Measurements from ENCODE around the gene CFAP69. TPM values are rescaled to one million over a fixed set of nuclear protein-coding genes. Genes with fewer than 3 reads are reported as not detected.

CFAP69 gene
- total RNA-seq, 1 experiment from 2014 or later, result 4.1 TPM

DNA sequence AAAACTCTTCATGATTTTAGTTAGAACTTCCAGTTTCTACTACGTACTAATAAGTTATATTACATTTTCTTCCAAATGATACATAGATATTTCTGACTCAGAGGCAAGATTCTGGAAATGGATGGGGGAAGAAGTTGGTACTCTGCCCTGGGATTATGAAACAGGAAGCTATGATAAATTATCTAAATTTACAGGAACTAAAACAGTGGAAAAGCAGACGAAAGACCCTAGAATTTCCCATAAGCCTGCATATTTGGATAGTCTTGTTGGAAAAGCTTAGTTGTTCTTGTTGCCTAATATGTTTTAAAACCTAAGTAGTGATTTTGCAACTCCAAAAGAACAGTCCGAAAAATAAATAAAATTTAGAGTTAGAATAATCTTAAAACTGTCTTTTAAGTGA is 21.8 kb downstream of the CFAP69 start (continued):
- TF ChIP-seq CTCF (IDR thresholded peaks at IDR 0.05 in 2 of 3, conservative IDR thresholded peaks at IDR 0.05 in 1 of 3; ENCODE audit: borderline replicate concordance in 1 of 3, insufficient read depth in 1 of 3, low read depth in 2 of 3, low read length in 2 of 3) (no peak), TCF7L2 (IDR thresholded peaks at IDR 0.05; ENCODE audit: borderline replicate concordance, extremely low read depth, insufficient read depth, insufficient read length) (no peak), MAX (IDR thresholded peaks at IDR 0.05) (no peak), ZNF274 (IDR thresholded peaks at IDR 0.05; ENCODE audit: low read depth, low read length) (no peak), ZFX (IDR thresholded peaks at IDR 0.05) (no peak), CEBPB (IDR thresholded peaks at IDR 0.05; ENCODE audit: low read depth) (no peak), EZH2 (IDR thresholded peaks at IDR 0.05) (no peak), EZH2phosphoT487 (IDR thresholded peaks at IDR 0.05; ENCODE audit: borderline replicate concordance) (no peak), SP1 (IDR thresholded peaks at IDR 0.05; ENCODE audit: low read depth) (no peak), SRF (IDR thresholded peaks at IDR 0.05; ENCODE audit: low read depth) (no peak), POLR2A (IDR thresholded peaks at IDR 0.05; ENCODE audit: borderline replicate concordance, extremely low read depth, insufficient read depth, insufficient read length) (no peak)

GRCh38 chr7:90267263-90267858 is 22.4 kb downstream of the CFAP69 start:
- Histone ChIP-seq H3K9ac (ENCODE audit: low read length) (no peak overlapping the region), H3K9me3 (ENCODE audit: control insufficient read depth in 1 of 2, insufficient read depth in 1 of 2, low read depth in 1 of 2, low read length in 2 of 2) (no peaks in the 10 kb centered on the region), H3K27ac (ENCODE audit: low read depth, low read length) (no peak overlapping the region), H3K27me3 (ENCODE audit: insufficient read depth, low read length) (no peaks in the 10 kb centered on the region), H3K36me3 (ENCODE audit: control insufficient read depth in 1 of 2, insufficient read depth in 2 of 2, low read length in 2 of 2) (no peaks in the 10 kb centered on the region), H3K79me2 (ENCODE audit: insufficient read depth, low read length) (no peaks in the 10 kb centered on the region), H3K4me1 (ENCODE audit: control insufficient read depth in 1 of 2, insufficient read depth in 2 of 2, low read length in 2 of 2) (no peaks in the 10 kb centered on the region), H3K9me2 (ENCODE audit: insufficient read depth) (no peaks in the 10 kb centered on the region), H4K20me1 (ENCODE audit: insufficient read depth) (no peaks in the 10 kb centered on the region), H3K4me3 (replicated peaks in 1 of 2; ENCODE audit: low read depth in 1 of 2, low read length in 2 of 2) (no peak overlapping the region), H3K4me2 (ENCODE audit: low read length) (no peak overlapping the region), H2AFZ (ENCODE audit: low read depth, low read length, poor library complexity, severe bottlenecking) (no peak overlapping the region)
- ChIA-PET RAD21 (ENCODE audit: low non-redundant PET in 1 of 2, low total read pairs in 2 of 2, uncharacterized antibody in 2 of 2, unreplicated experiment in 2 of 2) (no interaction called here), CTCF (interaction anchor here (1.1 to 1.2 kb wide), 2 partner anchors 16 to 160 kb away, joined by 3 read pairs; no protein-coding TSS in a partner anchor), POLR2A (no interaction called here)
- DNase-seq (ENCODE audit: low read depth, low spot score) (no peak), ATAC-seq (no peak)
- TF ChIP-seq FOSL1 (IDR thresholded peaks at IDR 0.05; ENCODE audit: low read depth) (no peak), RAD21 (IDR thresholded peaks at IDR 0.05; ENCODE audit: low read depth) (no peak), EGR1 (IDR thresholded peaks at IDR 0.05; ENCODE audit: low read depth) (no peak), POLR2A (IDR thresholded peaks at IDR 0.05; ENCODE audit: borderline replicate concordance, extremely low read depth, insufficient read depth, insufficient read length) (no peak), CTCF (IDR thresholded peaks at IDR 0.05 in 2 of 3, conservative IDR thresholded peaks at IDR 0.05 in 1 of 3; ENCODE audit: borderline replicate concordance in 1 of 3, insufficient read depth in 1 of 3, low read depth in 2 of 3, low read length in 2 of 3) (no peak), EZH2phosphoT487 (IDR thresholded peaks at IDR 0.05; ENCODE audit: borderline replicate concordance) (no peak), SP1 (IDR thresholded peaks at IDR 0.05; ENCODE audit: low read depth) (no peak), SIN3A (IDR thresholded peaks at IDR 0.05; ENCODE audit: low read depth) (no peak), ZFX (IDR thresholded peaks at IDR 0.05) (no peak), POLR2AphosphoS5 (IDR thresholded peaks at IDR 0.05; ENCODE audit: low read depth, low read length) (no peak), MAX (IDR thresholded peaks at IDR 0.05) (no peak), JUND (IDR thresholded peaks at IDR 0.05) (no peak), CBX3 (IDR thresholded peaks at IDR 0.05; ENCODE audit: low read depth) (no peak)
- TF ChIP-seq, protein P1, sequence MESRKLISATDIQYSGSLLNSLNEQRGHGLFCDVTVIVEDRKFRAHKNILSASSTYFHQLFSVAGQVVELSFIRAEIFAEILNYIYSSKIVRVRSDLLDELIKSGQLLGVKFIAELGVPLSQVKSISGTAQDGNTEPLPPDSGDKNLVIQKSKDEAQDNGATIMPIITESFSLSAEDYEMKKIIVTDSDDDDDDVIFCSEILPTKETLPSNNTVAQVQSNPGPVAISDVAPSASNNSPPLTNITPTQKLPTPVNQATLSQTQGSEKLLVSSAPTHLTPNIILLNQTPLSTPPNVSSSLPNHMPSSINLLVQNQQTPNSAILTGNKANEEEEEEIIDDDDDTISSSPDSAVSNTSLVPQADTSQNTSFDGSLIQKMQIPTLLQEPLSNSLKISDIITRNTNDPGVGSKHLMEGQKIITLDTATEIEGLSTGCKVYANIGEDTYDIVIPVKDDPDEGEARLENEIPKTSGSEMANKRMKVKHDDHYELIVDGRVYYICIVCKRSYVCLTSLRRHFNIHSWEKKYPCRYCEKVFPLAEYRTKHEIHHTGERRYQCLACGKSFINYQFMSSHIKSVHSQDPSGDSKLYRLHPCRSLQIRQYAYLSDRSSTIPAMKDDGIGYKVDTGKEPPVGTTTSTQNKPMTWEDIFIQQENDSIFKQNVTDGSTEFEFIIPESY (IDR thresholded peaks at IDR 0.05; ENCODE audit: extremely low read depth, insufficient replicate concordance, low read length), result no peak
- intact Hi-C loops (cut with micrococcal nuclease), result loop anchor here (5.0 kb wide), 1 partner anchor 160 kb away; no protein-coding TSS in a partner anchor
- BruUV-seq (replicated peaks), result no TSS peak
